ENCODE measurements around the gene ATP1A1. TPM values are rescaled to one million over a fixed set of nuclear protein-coding genes. Genes with fewer than 3 reads are reported as not detected.
A peak's percentile ranks its signal among the peaks of the same experiment; 100 is the strongest.

ATP1A1 gene
- total and polyA plus RNA-seq, 5 donors from 2014 or later, result 52.4 to 228 (median 63.5) TPM

DNA sequence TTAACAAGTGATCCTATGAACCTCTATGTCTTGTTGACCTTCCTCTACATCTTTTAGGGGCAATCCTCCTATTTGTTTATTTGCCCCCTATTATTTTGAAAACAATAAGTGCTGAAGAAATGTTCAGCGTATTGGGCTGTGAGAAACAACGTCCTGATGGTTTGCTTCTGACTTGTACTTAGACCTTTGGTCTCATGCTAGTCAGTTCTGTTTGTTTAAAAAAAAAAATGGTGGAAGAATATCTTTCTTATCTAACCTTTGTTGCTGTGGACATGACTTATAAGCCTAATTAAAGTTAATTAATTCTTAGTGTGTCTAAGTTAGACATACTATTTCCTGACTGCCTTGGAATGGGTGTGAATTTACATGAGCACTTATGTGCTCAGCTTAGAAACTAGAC lies 20.7 kb downstream of the ATP1A1 start:
- Histone ChIP-seq H3K4me1 (ENCODE audit: control insufficient read depth, insufficient read depth, low read length, poor library complexity, severe bottlenecking) (peaks cover 11% of the 10 kb centered on the region), H3K27ac (ENCODE audit: insufficient read depth, low read length, poor library complexity, severe bottlenecking) (no peak overlapping the region), H3K9me3 (ENCODE audit: control insufficient read depth in 2 of 2, low read length in 2 of 2) (no peaks in the 10 kb centered on the region), H3K36me3 (ENCODE audit: control insufficient read depth, insufficient read depth, low read length) (peaks cover 100% of the 10 kb centered on the region), H3K4me3 (ENCODE audit: low read depth, low read length) (no peak overlapping the region), H3K27me3 (ENCODE audit: control insufficient read depth, insufficient read depth, low read length) (no peaks in the 10 kb centered on the region)
- Mint-ChIP-seq H3K36me3 (peaks cover 76% of the 10 kb centered on the region), H3K4me3 (no peak overlapping the region), H3K9me3 (no peaks in the 10 kb centered on the region), H3K4me1 (peaks cover 21 to 42% (median 32%) of the 10 kb centered on the region in 4 donors), H3K27me3 (no peaks in the 10 kb centered on the region), H3K27ac (no peak overlapping the region)
- DNase-seq, result no peak
- no peak for ATAC-seq (ENCODE audit: low read depth in 2 of 2)

DNA sequence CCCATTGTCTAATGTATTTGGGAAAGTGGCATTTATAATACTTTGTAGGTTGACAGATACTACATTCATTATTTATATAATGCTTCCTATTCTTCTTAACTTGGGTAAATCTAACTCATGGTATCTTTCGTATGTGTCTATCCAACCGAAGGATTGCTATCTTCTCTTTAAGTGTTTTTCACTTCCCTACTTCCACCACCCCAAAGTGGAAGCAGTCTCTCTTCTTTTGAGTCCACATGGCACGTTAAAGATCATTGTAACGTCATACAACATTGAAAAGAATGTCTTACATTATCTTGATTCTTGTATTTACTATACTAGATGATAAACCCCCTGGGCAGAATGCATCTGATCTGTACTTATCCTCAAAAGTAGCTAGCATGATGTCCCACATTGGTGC lies 21.2 kb downstream of the ATP1A1 start:
- Histone ChIP-seq H3K4me1 (ENCODE audit: control insufficient read depth, insufficient read depth, low read length, poor library complexity, severe bottlenecking) (peaks cover 8% of the 10 kb centered on the region), H3K27ac (ENCODE audit: insufficient read depth, low read length, poor library complexity, severe bottlenecking) (no peak overlapping the region), H3K4me3 (ENCODE audit: low read depth, low read length) (no peak overlapping the region), H3K36me3 (ENCODE audit: control insufficient read depth, insufficient read depth, low read length) (peaks cover 100% of the 10 kb centered on the region), H3K9me3 (ENCODE audit: control insufficient read depth in 2 of 2, low read length in 2 of 2) (no peaks in the 10 kb centered on the region), H3K27me3 (ENCODE audit: control insufficient read depth, insufficient read depth, low read length) (no peaks in the 10 kb centered on the region)
- peaks cover 78% of the 10 kb centered on the region for H3K36me3 Mint-ChIP-seq
- ATAC-seq (ENCODE audit: low read depth in 2 of 2), result no peak
- H3K4me1 Mint-ChIP-seq, result peaks cover 21 to 37% (median 31%) of the 10 kb centered on the region in 4 donors
- DNase-seq, result no peak
- no peaks in the 10 kb centered on the region for H3K27me3 Mint-ChIP-seq
- peak overlapping the region in 2 of 3 donors; percentile 44 to 71 for H3K27ac Mint-ChIP-seq
- H3K9me3 Mint-ChIP-seq, result no peaks in the 10 kb centered on the region
- no peak overlapping the region for H3K4me3 Mint-ChIP-seq

GRCh38 chr1:116396769-116397168 lies 23.7 kb downstream of the ATP1A1 start:
- Histone ChIP-seq H3K4me1 (ENCODE audit: control insufficient read depth, insufficient read depth, low read length, poor library complexity, severe bottlenecking) (no peaks in the 10 kb centered on the region), H3K4me3 (ENCODE audit: low read depth, low read length) (no peak overlapping the region), H3K27ac (ENCODE audit: insufficient read depth, low read length, poor library complexity, severe bottlenecking) (no peak overlapping the region), H3K27me3 (ENCODE audit: control insufficient read depth, insufficient read depth, low read length) (no peaks in the 10 kb centered on the region), H3K36me3 (ENCODE audit: control insufficient read depth, insufficient read depth, low read length) (peaks cover 100% of the 10 kb centered on the region), H3K9me3 (ENCODE audit: control insufficient read depth in 2 of 2, low read length in 2 of 2) (no peaks in the 10 kb centered on the region)
- DNase-seq (no peak), ATAC-seq (ENCODE audit: low read depth in 2 of 2) (no peak)
- no peaks in the 10 kb centered on the region for H3K27me3 Mint-ChIP-seq
- H3K36me3 Mint-ChIP-seq, result peaks cover 87% of the 10 kb centered on the region
- H3K9me3 Mint-ChIP-seq, result no peaks in the 10 kb centered on the region
- no peak overlapping the region for H3K4me3 Mint-ChIP-seq
- H3K27ac Mint-ChIP-seq, result peak overlapping the region in 1 of 3 donors; percentile 7
- peaks cover 5 to 18% (median 17%) of the 10 kb centered on the region in 4 donors for H3K4me1 Mint-ChIP-seq

DNA sequence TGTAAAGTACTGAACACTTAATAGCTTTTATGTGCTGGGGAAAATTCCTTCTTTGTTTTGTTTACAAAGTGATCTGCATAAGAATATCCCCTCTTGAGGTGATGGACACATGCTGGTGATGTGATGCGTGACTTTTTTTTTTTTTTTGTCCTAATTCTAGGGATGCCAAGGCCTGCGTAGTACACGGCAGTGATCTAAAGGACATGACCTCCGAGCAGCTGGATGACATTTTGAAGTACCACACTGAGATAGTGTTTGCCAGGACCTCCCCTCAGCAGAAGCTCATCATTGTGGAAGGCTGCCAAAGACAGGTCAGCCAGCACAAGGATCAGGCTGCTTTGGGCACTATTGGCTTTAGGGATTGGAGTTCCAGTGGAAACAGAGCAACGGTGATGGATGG lies 24.7 kb downstream of the ATP1A1 start:
- Histone ChIP-seq H3K4me1 (ENCODE audit: control insufficient read depth, insufficient read depth, low read length, poor library complexity, severe bottlenecking) (no peaks in the 10 kb centered on the region), H3K27ac (ENCODE audit: insufficient read depth, low read length, poor library complexity, severe bottlenecking) (no peak overlapping the region), H3K27me3 (ENCODE audit: control insufficient read depth, insufficient read depth, low read length) (no peaks in the 10 kb centered on the region), H3K9me3 (ENCODE audit: control insufficient read depth in 2 of 2, low read length in 2 of 2) (no peaks in the 10 kb centered on the region), H3K36me3 (ENCODE audit: control insufficient read depth, insufficient read depth, low read length) (peaks cover 100% of the 10 kb centered on the region), H3K4me3 (ENCODE audit: low read depth, low read length) (no peak overlapping the region)
- Mint-ChIP-seq H3K27ac (peak overlapping the region in 2 of 3 donors; percentile 68 to 77), H3K4me3 (no peak overlapping the region), H3K27me3 (no peaks in the 10 kb centered on the region), H3K36me3 (peaks cover 85% of the 10 kb centered on the region), H3K9me3 (no peaks in the 10 kb centered on the region), H3K4me1 (peaks cover 5 to 18% (median 17%) of the 10 kb centered on the region in 4 donors)
- DNase-seq, result no peak
- no peak for ATAC-seq (ENCODE audit: low read depth in 2 of 2)

- peaks cover 100% of the 10 kb centered on the region for H3K36me3 ChIP-seq (ENCODE audit: control insufficient read depth, insufficient read depth, low read length)
- Mint-ChIP-seq H3K9me3 (no peaks in the 10 kb centered on the region), H3K4me3 (no peak overlapping the region), H3K36me3 (peaks cover 92% of the 10 kb centered on the region), H3K4me1 (peaks cover 0 to 15% (median 10%) of the 10 kb centered on the region in 4 donors), H3K27me3 (no peaks in the 10 kb centered on the region), H3K27ac (peak overlapping the region in 2 of 3 donors; percentile 14 to 76)
- H3K4me3 ChIP-seq (ENCODE audit: low read depth, low read length), result no peak overlapping the region
- H3K27ac ChIP-seq (ENCODE audit: insufficient read depth, low read length, poor library complexity, severe bottlenecking), result no peak overlapping the region
- H3K9me3 ChIP-seq (ENCODE audit: control insufficient read depth in 2 of 2, low read length in 2 of 2), result no peaks in the 10 kb centered on the region
- DNase-seq (no peak), ATAC-seq (ENCODE audit: low read depth in 2 of 2) (no peak)
- H3K4me1 ChIP-seq (ENCODE audit: control insufficient read depth, insufficient read depth, low read length, poor library complexity, severe bottlenecking), result no peaks in the 10 kb centered on the region
- H3K27me3 ChIP-seq (ENCODE audit: control insufficient read depth, insufficient read depth, low read length), result no peaks in the 10 kb centered on the region
Measured at GRCh38 chr1:116400780-116401179, 27.7 kb downstream of the ATP1A1 start.

GRCh38 chr1:116401646-116402176 lies 28.7 kb downstream of the ATP1A1 start:
- H3K9me3 Mint-ChIP-seq, result no peaks in the 10 kb centered on the region
- no peak overlapping the region for H3K4me3 Mint-ChIP-seq
- no peaks in the 10 kb centered on the region for H3K27me3 ChIP-seq (ENCODE audit: control insufficient read depth, insufficient read depth, low read length)
- no peak overlapping the region for H3K27ac ChIP-seq (ENCODE audit: insufficient read depth, low read length, poor library complexity, severe bottlenecking)
- H3K4me1 ChIP-seq (ENCODE audit: control insufficient read depth, insufficient read depth, low read length, poor library complexity, severe bottlenecking), result no peaks in the 10 kb centered on the region
- DNase-seq, result no peak
- H3K36me3 Mint-ChIP-seq, result peaks cover 89% of the 10 kb centered on the region
- H3K4me3 ChIP-seq (ENCODE audit: low read depth, low read length), result no peak overlapping the region
- H3K9me3 ChIP-seq (ENCODE audit: control insufficient read depth in 2 of 2, low read length in 2 of 2), result no peaks in the 10 kb centered on the region
- H3K27ac Mint-ChIP-seq, result peak overlapping the region in 2 of 3 donors; percentile 11 to 93
- peaks cover 0 to 18% (median 10%) of the 10 kb centered on the region in 4 donors for H3K4me1 Mint-ChIP-seq
- peaks cover 100% of the 10 kb centered on the region for H3K36me3 ChIP-seq (ENCODE audit: control insufficient read depth, insufficient read depth, low read length)
- H3K27me3 Mint-ChIP-seq, result no peaks in the 10 kb centered on the region
- no peak for ATAC-seq (ENCODE audit: low read depth in 2 of 2)

GRCh38 chr1:116402333-116402732 lies 29.3 kb downstream of the ATP1A1 start:
- DNase-seq (no peak), ATAC-seq (ENCODE audit: low read depth in 2 of 2) (no peak)
- peaks cover 87% of the 10 kb centered on the region for H3K36me3 Mint-ChIP-seq
- peak overlapping the region; percentile 6 to 93 (median 73) for H3K27ac Mint-ChIP-seq
- Histone ChIP-seq H3K27me3 (ENCODE audit: control insufficient read depth, insufficient read depth, low read length) (no peaks in the 10 kb centered on the region), H3K36me3 (ENCODE audit: control insufficient read depth, insufficient read depth, low read length) (peaks cover 97% of the 10 kb centered on the region), H3K4me3 (ENCODE audit: low read depth, low read length) (no peak overlapping the region), H3K9me3 (ENCODE audit: control insufficient read depth in 2 of 2, low read length in 2 of 2) (no peaks in the 10 kb centered on the region), H3K4me1 (ENCODE audit: control insufficient read depth, insufficient read depth, low read length, poor library complexity, severe bottlenecking) (no peaks in the 10 kb centered on the region), H3K27ac (ENCODE audit: insufficient read depth, low read length, poor library complexity, severe bottlenecking) (no peak overlapping the region)
- no peak overlapping the region for H3K4me3 Mint-ChIP-seq
- H3K9me3 Mint-ChIP-seq, result no peaks in the 10 kb centered on the region
- no peaks in the 10 kb centered on the region for H3K27me3 Mint-ChIP-seq
- H3K4me1 Mint-ChIP-seq, result peaks cover 0 to 21% (median 10%) of the 10 kb centered on the region in 4 donors

DNA sequence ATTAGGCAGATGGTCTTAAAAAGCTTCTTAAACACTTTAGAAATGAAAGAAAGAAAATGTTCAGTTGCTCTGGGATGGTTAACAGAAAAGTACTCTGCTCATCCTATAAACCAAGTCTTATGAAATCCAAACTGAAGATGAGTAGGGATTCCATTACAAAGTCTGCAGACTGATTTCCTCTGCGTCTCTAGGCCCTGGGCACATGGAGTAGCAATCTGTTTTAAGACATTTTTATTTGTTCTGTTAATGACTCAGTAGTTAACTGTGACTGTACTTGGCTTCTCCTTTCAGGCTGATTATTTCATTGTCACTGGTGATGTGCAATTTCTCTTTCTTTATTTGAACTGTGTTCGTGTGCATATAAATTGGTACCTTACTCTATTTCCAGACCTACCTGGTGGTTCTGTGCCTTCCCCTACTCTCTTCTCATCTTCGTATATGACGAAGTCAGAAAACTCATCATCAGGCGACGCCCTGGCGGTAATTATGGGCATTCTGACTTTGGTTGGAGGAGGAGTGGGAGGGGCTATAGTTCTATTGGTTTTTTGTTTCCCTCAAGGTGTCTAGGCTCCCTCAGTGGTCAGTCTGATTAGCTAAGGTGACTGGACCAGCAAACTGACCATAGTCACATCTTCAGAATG lies 30.6 kb downstream of the ATP1A1 start:
- no peak overlapping the region for H3K4me3 ChIP-seq (ENCODE audit: low read depth, low read length)
- no peak overlapping the region for H3K4me3 Mint-ChIP-seq
- peaks cover 89% of the 10 kb centered on the region for H3K36me3 ChIP-seq (ENCODE audit: control insufficient read depth, insufficient read depth, low read length)
- no peaks in the 10 kb centered on the region for H3K9me3 Mint-ChIP-seq
- H3K27me3 ChIP-seq (ENCODE audit: control insufficient read depth, insufficient read depth, low read length), result no peaks in the 10 kb centered on the region
- H3K4me1 ChIP-seq (ENCODE audit: control insufficient read depth, insufficient read depth, low read length, poor library complexity, severe bottlenecking), result no peaks in the 10 kb centered on the region
- DNase-seq (no peak), ATAC-seq (ENCODE audit: low read depth in 2 of 2) (no peak)
- H3K9me3 ChIP-seq (ENCODE audit: control insufficient read depth in 2 of 2, low read length in 2 of 2), result no peaks in the 10 kb centered on the region
- peak overlapping the region; percentile 6 to 86 (median 49) for H3K27ac Mint-ChIP-seq
- no peaks in the 10 kb centered on the region for H3K27me3 Mint-ChIP-seq
- H3K27ac ChIP-seq (ENCODE audit: insufficient read depth, low read length, poor library complexity, severe bottlenecking), result no peak overlapping the region
- H3K36me3 Mint-ChIP-seq, result peaks cover 83% of the 10 kb centered on the region
- H3K4me1 Mint-ChIP-seq, result peaks cover 0 to 29% (median 13%) of the 10 kb centered on the region in 4 donors
